Measurements from ENCODE around the gene UMODL1.
"Not testable (repeated sequence)": the region's sequence is repeated elsewhere in the genome, so short reads cannot be mapped to it uniquely, and the experiment has no call there.

The UMODL1 gene

GRCh38 chr21:42172596-42173483 lies 101.7 kb downstream of the UMODL1 start:
- no peak overlapping the region for H3K4me3 ChIP-seq (ENCODE audit: low read length)
- TF ChIP-seq CTCF (conservative IDR thresholded peaks at IDR 0.05; ENCODE audit: low read depth, low read length): no peak
- no peak for DNase-seq (ENCODE audit: low read depth)

GRCh38 chr21:42174173-42174572 lies 103.1 kb downstream of the UMODL1 start:
- TF ChIP-seq CTCF (conservative IDR thresholded peaks at IDR 0.05; ENCODE audit: low read depth, low read length): no peak
- no peak overlapping the region for H3K4me3 ChIP-seq (ENCODE audit: low read length)
- no peak for DNase-seq (ENCODE audit: low read depth)

- DNase-seq (ENCODE audit: low read depth): no peak
- no peak overlapping the region for H3K4me3 ChIP-seq (ENCODE audit: low read length)
- no peak for TF ChIP-seq CTCF (conservative IDR thresholded peaks at IDR 0.05; ENCODE audit: low read depth, low read length)
Measured at GRCh38 chr21:42175110-42175710, 104.1 kb downstream of the UMODL1 start.

GRCh38 chr21:42176859-42177258 lies 105.7 kb downstream of the UMODL1 start:
- TF ChIP-seq CTCF (conservative IDR thresholded peaks at IDR 0.05; ENCODE audit: low read depth, low read length): no peak
- H3K4me3 ChIP-seq (ENCODE audit: low read length): no peak overlapping the region
- no peak for DNase-seq (ENCODE audit: low read depth)

- no peak overlapping the region for H3K4me3 ChIP-seq (ENCODE audit: low read length)
- DNase-seq (ENCODE audit: low read depth): no peak
- no peak for TF ChIP-seq CTCF (conservative IDR thresholded peaks at IDR 0.05; ENCODE audit: low read depth, low read length)
Measured at GRCh38 chr21:42179316-42179715, 108.2 kb downstream of the UMODL1 start.

- not testable (repeated sequence) for H3K4me3 ChIP-seq (ENCODE audit: low read length)
Measured at GRCh38 chr21:42180001-42180400, 108.9 kb downstream of the UMODL1 start.

GRCh38 chr21:42182713-42183371 lies 111.7 kb downstream of the UMODL1 start:
- no peak for DNase-seq (ENCODE audit: low read depth)
- TF ChIP-seq CTCF (conservative IDR thresholded peaks at IDR 0.05; ENCODE audit: low read depth, low read length): no peak
- H3K4me3 ChIP-seq (ENCODE audit: low read length): no peak overlapping the region

More at GRCh38 chr21:42180001-42180400, 108.9 kb downstream of the UMODL1 start:
- DNase-seq (ENCODE audit: low read depth): not testable (repeated sequence)
